Sigmoid colon (tissue), 4 donors: Measurements from ENCODE around the gene NTM.

Experiments
- EP300 ChIP-seq, 4 donors: sonication (generic); formaldehyde crosslinking; IDR thresholded peaks; one replicate each; pipeline ENCODE4 v1.6.1; 2017; ENCODE audit warnings: antibody characterized with exemption in 4 of 4
- POLR2A ChIP-seq, 2 donors: fragments of 450-650 bp; IDR thresholded peaks; one replicate each; pipeline ENCODE4 v1.6.1; 2016; ENCODE audit warnings: antibody characterized with exemption in 2 of 2, mild to moderate bottlenecking in 2 of 2, moderate library complexity in 2 of 2
- POLR2AphosphoS5 ChIP-seq, 4 donors: sonication (generic); formaldehyde crosslinking; IDR thresholded peaks; one replicate each; pipeline ENCODE4 v1.6.1; 2017; ENCODE audit warnings: antibody characterized with exemption in 4 of 4
- TF ChIP-seq, protein P1 (sequence below), 4 experiments: fragments of 450-650 bp in 3 of 4; fragments of 200-600 bp in 1 of 4; IDR thresholded peaks; one replicate each; pipeline ENCODE4 v1.5.1; 2016 to 2019; ENCODE audit warnings: antibody characterized with exemption in 4 of 4, mild to moderate bottlenecking in 3 of 4, moderate library complexity in 2 of 4

DNA sequence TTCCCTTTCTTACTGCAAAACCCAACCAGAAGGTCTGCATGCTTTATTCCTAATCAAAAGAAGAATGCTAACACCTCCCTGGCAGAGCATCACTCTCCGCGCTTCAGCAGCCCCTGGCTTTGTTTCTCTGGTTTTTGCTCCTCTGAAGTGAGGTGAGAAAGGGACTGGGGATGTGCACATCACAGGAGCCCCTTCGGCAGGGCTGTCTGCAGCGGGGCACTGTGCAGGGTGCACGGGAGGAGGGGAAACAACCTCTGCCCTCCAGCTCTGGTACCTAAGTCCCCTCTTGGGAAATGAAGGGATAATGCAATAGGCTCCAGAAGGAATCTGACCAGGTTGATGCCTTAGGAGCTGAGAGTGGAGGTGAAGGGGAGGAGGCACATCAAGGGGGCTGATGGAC is 312.7 kb downstream of the NTM start:
- TF ChIP-seq POLR2A (IDR thresholded peaks at IDR 0.05) (no peak), POLR2AphosphoS5 (IDR thresholded peaks at IDR 0.05) (no peak), EP300 (IDR thresholded peaks at IDR 0.05) (no peak)
- TF ChIP-seq, protein P1, sequence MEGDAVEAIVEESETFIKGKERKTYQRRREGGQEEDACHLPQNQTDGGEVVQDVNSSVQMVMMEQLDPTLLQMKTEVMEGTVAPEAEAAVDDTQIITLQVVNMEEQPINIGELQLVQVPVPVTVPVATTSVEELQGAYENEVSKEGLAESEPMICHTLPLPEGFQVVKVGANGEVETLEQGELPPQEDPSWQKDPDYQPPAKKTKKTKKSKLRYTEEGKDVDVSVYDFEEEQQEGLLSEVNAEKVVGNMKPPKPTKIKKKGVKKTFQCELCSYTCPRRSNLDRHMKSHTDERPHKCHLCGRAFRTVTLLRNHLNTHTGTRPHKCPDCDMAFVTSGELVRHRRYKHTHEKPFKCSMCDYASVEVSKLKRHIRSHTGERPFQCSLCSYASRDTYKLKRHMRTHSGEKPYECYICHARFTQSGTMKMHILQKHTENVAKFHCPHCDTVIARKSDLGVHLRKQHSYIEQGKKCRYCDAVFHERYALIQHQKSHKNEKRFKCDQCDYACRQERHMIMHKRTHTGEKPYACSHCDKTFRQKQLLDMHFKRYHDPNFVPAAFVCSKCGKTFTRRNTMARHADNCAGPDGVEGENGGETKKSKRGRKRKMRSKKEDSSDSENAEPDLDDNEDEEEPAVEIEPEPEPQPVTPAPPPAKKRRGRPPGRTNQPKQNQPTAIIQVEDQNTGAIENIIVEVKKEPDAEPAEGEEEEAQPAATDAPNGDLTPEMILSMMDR (IDR thresholded peaks at IDR 0.05) = no peak
